Immature natural killer cell (primary cell): Measurements from ENCODE around the gene DDHD1. TPM values are rescaled to one million over a fixed set of nuclear protein-coding genes. Genes with fewer than 3 reads are reported as not detected.

Experiments used
- DNase-seq, 3 donors: peaks; one replicate each; pipeline ENCODE4 v3.0.0; 2022; ENCODE audit warnings: mixed read lengths in 1 of 3
- H3K27ac Mint-ChIP-seq, 6 donors: one replicate each; pipeline ENCODE4 v1.8.0; 2020; ENCODE audit warnings: mixed read lengths in 6 of 6, mild to moderate bottlenecking in 5 of 6, inconsistent platforms in 4 of 6, moderate library complexity in 3 of 6
- H3K27me3 Mint-ChIP-seq, 3 donors: one replicate each; pipeline ENCODE4 v1.8.0; 2020 to 2021; ENCODE audit warnings: low read depth in 3 of 3, mild to moderate bottlenecking in 3 of 3, mixed read lengths in 3 of 3, moderate library complexity in 3 of 3, inconsistent platforms in 1 of 3
- H3K36me3 Mint-ChIP-seq, 3 donors: one replicate each; pipeline ENCODE4 v1.8.0; 2020; ENCODE audit warnings: mixed read lengths in 3 of 3, inconsistent platforms in 2 of 3, mild to moderate bottlenecking in 2 of 3
- H3K4me1 Mint-ChIP-seq, 2 donors: one replicate each; pipeline ENCODE4 v1.8.0; 2020; ENCODE audit warnings: inconsistent platforms in 2 of 2, mild to moderate bottlenecking in 2 of 2, mixed read lengths in 2 of 2, moderate library complexity in 1 of 2
- H3K4me3 Mint-ChIP-seq, 5 donors: one replicate each; pipeline ENCODE4 v1.8.0; 2020; ENCODE audit warnings: mild to moderate bottlenecking in 5 of 5, mixed read lengths in 5 of 5, inconsistent platforms in 3 of 5, moderate library complexity in 3 of 5
- H3K9me3 Mint-ChIP-seq, 6 donors: one replicate each; pipeline ENCODE4 v1.8.0; 2020; ENCODE audit warnings: mild to moderate bottlenecking in 6 of 6, mixed read lengths in 6 of 6, inconsistent platforms in 4 of 6, moderate library complexity in 3 of 6
- polyA plus RNA-seq, 3 donors: library from polyadenylated mRNA; unstranded; fragments of 300-500 nt; fragmentation: Illumina TruSeq; gene quantifications; one replicate each; pipeline ENCODE4 v1.2.3, GENCODE V29; 2021

The DDHD1 gene
- polyA plus RNA-seq, 3 donors from 2014 or later = 4.3 to 10.2 (median 4.5) TPM

DNA sequence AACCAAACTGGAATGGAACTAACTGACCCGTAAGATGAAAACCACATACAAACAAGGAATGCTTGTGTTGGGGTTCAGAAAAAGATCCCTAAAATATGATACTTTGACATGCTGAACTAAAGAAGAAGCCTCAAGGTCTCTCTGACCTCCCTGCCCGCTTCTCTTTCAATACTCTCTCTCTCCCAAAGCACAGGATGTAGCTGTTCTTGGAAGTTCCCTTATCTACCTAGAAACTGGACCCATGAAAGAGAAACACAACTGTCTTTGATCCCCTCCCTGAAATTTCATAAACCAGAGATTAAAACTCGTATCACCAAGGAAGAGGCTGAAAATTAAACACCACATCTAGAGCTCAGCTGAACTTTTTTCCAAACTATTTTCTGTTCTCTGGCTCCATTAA lies 125.6 kb downstream of the DDHD1 start:
- Mint-ChIP-seq H3K36me3 (peaks cover 11 to 22% (median 20%) of the 10 kb centered on the region in 3 donors), H3K27me3 (peaks cover 0 to 5% (median 0%) of the 10 kb centered on the region in 3 donors), H3K4me3 (no peak overlapping the region), H3K4me1 (peaks cover 0 to 6% of the 10 kb centered on the region in 2 donors), H3K27ac (no peak overlapping the region), H3K9me3 (no peaks in the 10 kb centered on the region)
- no peak for DNase-seq

DNA sequence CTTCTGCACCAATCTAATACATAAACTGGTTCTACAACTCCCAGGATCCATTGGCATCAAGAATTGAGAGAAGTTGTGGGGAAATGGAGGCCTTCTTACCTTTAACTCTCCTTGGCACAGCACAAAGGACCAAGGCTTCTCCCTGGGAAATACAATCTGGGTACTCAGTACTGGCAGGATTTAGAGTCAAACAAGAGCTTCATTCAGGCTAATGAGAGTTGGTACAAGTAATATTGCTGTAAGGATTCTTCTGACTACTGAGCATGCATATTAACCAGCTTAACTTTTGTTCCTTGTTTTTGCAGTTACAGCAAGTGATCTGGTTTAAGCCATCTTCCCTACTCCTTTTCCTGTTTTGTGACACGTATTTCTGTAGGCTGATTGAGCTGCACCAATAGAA lies 126.1 kb downstream of the DDHD1 start:
- DNase-seq = no peak
- Mint-ChIP-seq H3K27me3 (peaks cover 0 to 5% (median 0%) of the 10 kb centered on the region in 3 donors), H3K9me3 (no peaks in the 10 kb centered on the region), H3K4me1 (peaks cover 0 to 6% of the 10 kb centered on the region in 2 donors), H3K27ac (no peak overlapping the region), H3K36me3 (peaks cover 11 to 18% (median 16%) of the 10 kb centered on the region in 3 donors), H3K4me3 (no peak overlapping the region)

- peaks cover 0 to 2% (median 0%) of the 10 kb centered on the region in 6 donors for H3K9me3 Mint-ChIP-seq
- H3K4me1 Mint-ChIP-seq = no peaks in the 10 kb centered on the region
- no peak overlapping the region for H3K4me3 Mint-ChIP-seq
Observed at GRCh38 chr14:53023325-53023724, 129.8 kb downstream of the DDHD1 start.

GRCh38 chr14:53022593-53022992 lies 130.5 kb downstream of the DDHD1 start:
- DNase-seq = no peak
- Mint-ChIP-seq H3K4me3 (no peak overlapping the region), H3K36me3 (peaks cover 0 to 11% (median 0%) of the 10 kb centered on the region in 3 donors), H3K9me3 (peaks cover 0 to 2% (median 0%) of the 10 kb centered on the region in 6 donors), H3K27ac (no peak overlapping the region), H3K4me1 (no peaks in the 10 kb centered on the region), H3K27me3 (peaks cover 0 to 3% (median 2%) of the 10 kb centered on the region in 3 donors)

More at GRCh38 chr14:53023325-53023724, 129.8 kb downstream of the DDHD1 start:
- Mint-ChIP-seq H3K27ac (no peak overlapping the region), H3K27me3 (peaks cover 0 to 5% (median 2%) of the 10 kb centered on the region in 3 donors), H3K36me3 (peaks cover 0 to 13% (median 0%) of the 10 kb centered on the region in 3 donors)
- no peak for DNase-seq

GRCh38 chr14:53020193-53020932 lies 132.8 kb downstream of the DDHD1 start:
- no peaks in the 10 kb centered on the region for H3K4me1 Mint-ChIP-seq
- no peak overlapping the region for H3K27ac Mint-ChIP-seq
- no peak for DNase-seq
- peaks cover 0 to 2% (median 0%) of the 10 kb centered on the region in 6 donors for H3K9me3 Mint-ChIP-seq
- H3K4me3 Mint-ChIP-seq = no peak overlapping the region
- peaks cover 2 to 4% (median 3%) of the 10 kb centered on the region in 3 donors for H3K27me3 Mint-ChIP-seq
- peaks cover 0 to 9% (median 0%) of the 10 kb centered on the region in 3 donors for H3K36me3 Mint-ChIP-seq

- Mint-ChIP-seq H3K27ac (no peak overlapping the region), H3K27me3 (peaks cover 2 to 4% (median 3%) of the 10 kb centered on the region in 3 donors), H3K4me3 (no peak overlapping the region), H3K4me1 (no peaks in the 10 kb centered on the region), H3K9me3 (peaks cover 0 to 2% (median 0%) of the 10 kb centered on the region in 6 donors), H3K36me3 (peaks cover 0 to 9% (median 0%) of the 10 kb centered on the region in 3 donors)
- no peak for DNase-seq
Observed at GRCh38 chr14:53019406-53019805, 133.7 kb downstream of the DDHD1 start.

GRCh38 chr14:53017837-53018236 lies 135.3 kb downstream of the DDHD1 start:
- no peak overlapping the region for H3K27ac Mint-ChIP-seq
- H3K4me3 Mint-ChIP-seq = no peak overlapping the region
- H3K36me3 Mint-ChIP-seq = peaks cover 0 to 9% (median 0%) of the 10 kb centered on the region in 3 donors
- peaks cover 0 to 2% (median 0%) of the 10 kb centered on the region in 6 donors for H3K9me3 Mint-ChIP-seq
- no peaks in the 10 kb centered on the region for H3K4me1 Mint-ChIP-seq
- DNase-seq = no peak
- H3K27me3 Mint-ChIP-seq = peaks cover 2 to 9% (median 3%) of the 10 kb centered on the region in 3 donors

- Mint-ChIP-seq H3K9me3 (peaks cover 0 to 2% (median 0%) of the 10 kb centered on the region in 6 donors), H3K4me1 (no peaks in the 10 kb centered on the region), H3K27me3 (peaks cover 2 to 9% (median 3%) of the 10 kb centered on the region in 3 donors), H3K36me3 (peaks cover 0 to 9% (median 0%) of the 10 kb centered on the region in 3 donors), H3K4me3 (no peak overlapping the region), H3K27ac (no peak overlapping the region)
- DNase-seq = no peak
Observed at GRCh38 chr14:53016919-53017318, 136.2 kb downstream of the DDHD1 start.

GRCh38 chr14:53016491-53016890 lies 136.6 kb downstream of the DDHD1 start:
- Mint-ChIP-seq H3K27me3 (peaks cover 2 to 7% (median 3%) of the 10 kb centered on the region in 3 donors), H3K9me3 (peaks cover 0 to 2% (median 0%) of the 10 kb centered on the region in 6 donors), H3K4me1 (no peaks in the 10 kb centered on the region), H3K36me3 (peaks cover 0 to 9% (median 0%) of the 10 kb centered on the region in 3 donors), H3K4me3 (no peak overlapping the region), H3K27ac (no peak overlapping the region)
- no peak for DNase-seq

DNA sequence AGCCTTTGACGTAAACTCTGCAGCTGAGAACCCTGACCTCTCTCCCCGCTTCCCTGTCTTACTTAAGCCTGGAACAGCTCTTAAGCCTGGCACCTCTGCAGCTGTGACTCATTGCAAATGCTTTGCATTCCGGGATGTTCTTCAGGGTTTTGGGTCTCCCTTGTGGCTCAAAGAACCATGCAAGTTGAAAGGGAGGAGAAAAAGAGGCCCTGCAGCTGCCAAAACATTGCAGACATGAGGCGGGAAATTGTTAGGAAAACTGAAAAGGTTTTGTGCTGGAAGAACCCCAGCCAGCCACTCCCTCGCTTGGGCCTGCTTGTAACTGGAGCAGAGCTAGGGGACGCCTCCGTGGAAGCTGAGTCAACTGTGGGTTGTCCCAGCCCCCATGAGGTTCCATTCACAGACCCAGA lies 142.1 kb downstream of the DDHD1 start:
- H3K9me3 Mint-ChIP-seq = no peaks in the 10 kb centered on the region
- H3K27me3 Mint-ChIP-seq = peaks cover 0 to 7% (median 2%) of the 10 kb centered on the region in 3 donors
- DNase-seq = no peak
- H3K27ac Mint-ChIP-seq = no peak overlapping the region
- H3K4me3 Mint-ChIP-seq = no peak overlapping the region
- no peaks in the 10 kb centered on the region for H3K36me3 Mint-ChIP-seq
- no peaks in the 10 kb centered on the region for H3K4me1 Mint-ChIP-seq

DNA sequence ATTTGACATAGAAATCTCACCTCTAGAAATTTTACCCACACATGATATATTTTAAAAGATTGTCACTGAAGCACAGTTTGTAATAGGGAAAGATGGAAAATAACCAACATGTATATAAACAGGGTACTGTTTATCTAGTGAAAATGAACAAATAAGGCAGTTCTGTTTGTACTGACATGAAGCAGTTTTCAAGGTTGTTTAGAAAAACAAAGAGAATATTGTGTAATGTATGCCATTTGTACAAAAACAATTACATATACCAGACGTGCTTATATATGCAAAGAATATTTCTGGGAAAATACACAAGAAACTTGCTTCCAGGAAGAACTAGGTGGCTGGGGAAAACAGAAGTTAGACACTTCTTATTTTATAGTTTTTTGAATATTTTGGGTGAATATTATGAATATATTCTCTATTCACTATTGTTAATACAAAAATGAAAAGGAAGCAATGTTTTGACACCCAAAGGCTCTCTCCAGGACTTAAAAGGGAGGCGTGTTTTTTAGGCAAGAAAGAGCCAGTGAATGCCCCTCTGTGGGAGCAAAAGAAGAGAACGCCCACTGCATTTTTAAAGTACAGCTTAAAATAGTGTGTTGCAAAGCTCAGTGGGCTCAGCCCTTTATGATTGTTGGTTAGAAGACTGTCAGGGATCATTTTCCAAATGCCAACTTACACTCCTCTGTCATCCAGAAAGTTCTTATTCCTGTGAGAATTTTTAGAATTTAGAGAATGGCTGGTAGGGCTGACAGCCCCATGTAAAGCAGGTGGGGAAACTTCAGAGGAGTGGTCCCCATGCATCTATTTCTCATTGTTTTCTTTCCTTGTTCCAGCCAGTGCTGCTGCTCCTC lies 142.7 kb downstream of the DDHD1 start:
- Mint-ChIP-seq H3K4me3 (no peak overlapping the region), H3K36me3 (no peaks in the 10 kb centered on the region), H3K4me1 (no peaks in the 10 kb centered on the region), H3K27me3 (peaks cover 0 to 5% (median 2%) of the 10 kb centered on the region in 3 donors), H3K9me3 (no peaks in the 10 kb centered on the region), H3K27ac (no peak overlapping the region)
- DNase-seq = no peak

DNA sequence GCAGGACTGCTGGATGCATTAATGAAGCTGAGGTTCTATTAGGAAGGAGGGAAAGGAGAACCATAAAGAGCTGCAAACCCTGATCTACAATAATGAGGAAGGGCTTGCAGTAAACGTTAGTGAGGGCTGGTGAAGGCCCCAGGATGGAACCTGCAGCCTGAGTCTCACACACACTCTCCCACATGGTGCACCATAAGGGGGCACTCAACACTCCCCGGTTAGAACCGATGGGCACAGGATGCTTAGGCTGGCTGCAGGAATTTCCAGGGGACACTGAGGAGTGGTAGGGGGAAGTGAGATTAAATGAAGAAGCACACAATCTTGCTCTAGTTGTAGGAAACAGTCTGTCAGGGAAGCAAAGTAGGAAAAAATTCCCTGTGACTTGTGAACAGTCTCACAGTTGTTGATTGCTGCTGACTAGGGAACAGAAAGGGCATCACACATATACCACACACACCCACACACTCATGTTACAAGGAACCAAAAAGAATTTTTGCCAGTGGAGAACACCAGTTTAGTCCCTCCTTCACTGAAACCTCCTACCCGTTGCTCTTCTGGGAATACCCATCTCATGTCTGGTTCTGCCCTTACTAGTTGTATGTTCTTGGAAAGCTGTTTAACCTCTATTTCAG lies 146.1 kb downstream of the DDHD1 start:
- no peak for DNase-seq
- Mint-ChIP-seq H3K27me3 (no peaks in the 10 kb centered on the region), H3K9me3 (no peaks in the 10 kb centered on the region), H3K4me1 (no peaks in the 10 kb centered on the region), H3K4me3 (no peak overlapping the region), H3K27ac (no peak overlapping the region), H3K36me3 (no peaks in the 10 kb centered on the region)

DNA sequence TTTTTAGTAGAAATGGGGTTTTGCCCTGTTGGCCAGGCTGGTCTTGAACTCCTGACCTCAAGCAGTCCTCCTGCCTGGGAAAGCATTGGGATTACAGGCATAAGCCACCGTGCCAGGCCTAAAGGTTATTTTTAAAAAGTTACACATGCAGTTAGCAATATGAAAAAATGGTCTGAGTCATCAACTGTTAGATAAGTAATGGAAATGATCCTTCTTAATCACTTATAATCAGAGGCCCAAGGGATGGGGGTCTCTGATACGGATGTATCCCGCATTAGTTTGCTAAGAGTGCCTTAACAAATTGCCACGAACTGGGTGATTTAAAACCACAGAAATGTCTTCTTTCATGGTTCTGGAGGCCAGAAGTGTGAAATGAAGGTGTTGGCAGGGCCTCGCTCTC lies 148.1 kb downstream of the DDHD1 start:
- DNase-seq = no peak
- H3K36me3 Mint-ChIP-seq = no peaks in the 10 kb centered on the region
- no peaks in the 10 kb centered on the region for H3K27me3 Mint-ChIP-seq
- no peak overlapping the region for H3K27ac Mint-ChIP-seq
- no peaks in the 10 kb centered on the region for H3K4me1 Mint-ChIP-seq
- no peaks in the 10 kb centered on the region for H3K9me3 Mint-ChIP-seq
- no peak overlapping the region for H3K4me3 Mint-ChIP-seq
